Activated CD8-positive, alpha-beta memory T cell treated with anti-CD3 and anti-CD28 coated beads for 48 hours (primary cell): ENCODE results near the gene OPN4.

ENCODE experiments used
- DNase-seq, 3 experiments: peaks; one replicate each; pipeline ENCODE4 v3.0.0-alpha.2; 2020; ENCODE audit warnings: low read depth in 2 of 3, low spot score in 2 of 3

OPN4 gene

GRCh38 chr10:86661161-86662025, 7.0 kb downstream of the OPN4 start:
- no peak for DNase-seq

GRCh38 chr10:86662186-86663045, 8.1 kb downstream of the OPN4 start:
- no peak for DNase-seq

- DNase-seq: no peak
These were observed 8.6 kb downstream of the OPN4 start for GRCh38 chr10:86663046-86663345.

- DNase-seq: no peak
These were observed 9.4 kb downstream of the OPN4 start for GRCh38 chr10:86663576-86664339.

- DNase-seq: no peak
These were observed 10.2 kb downstream of the OPN4 start for GRCh38 chr10:86664341-86665217.

GRCh38 chr10:86665218-86665607, 10.9 kb downstream of the OPN4 start:
- no peak for DNase-seq

GRCh38 chr10:86665868-86666267, 11.5 kb downstream of the OPN4 start:
- DNase-seq: no peak

- DNase-seq: no peak
These were observed 12.2 kb downstream of the OPN4 start for GRCh38 chr10:86666538-86666937.

- DNase-seq: no peak
These were observed 13.3 kb downstream of the OPN4 start for GRCh38 chr10:86667421-86668181.

- DNase-seq: no peak
These were observed 14.2 kb downstream of the OPN4 start, which contains the start of gene LDB3 for GRCh38 chr10:86668297-86669165. Gene LDB3, plus strand, starts transcription at chr10:86668511. Its CDS starts 181 bp downstream, at chr10:86668692.

GRCh38 chr10:86670290-86670811, 16.0 kb downstream of the OPN4 start:
- DNase-seq: no peak

- DNase-seq: no peak
These were observed 16.5 kb downstream of the OPN4 start for GRCh38 chr10:86670876-86671275.

- no peak for DNase-seq
These were observed 17.1 kb downstream of the OPN4 start for GRCh38 chr10:86671419-86671818.

- no peak for DNase-seq
These were observed 17.8 kb downstream of the OPN4 start for GRCh38 chr10:86671985-86672710.

GRCh38 chr10:86673216-86673826, 19.0 kb downstream of the OPN4 start:
- no peak for DNase-seq

GRCh38 chr10:86673827-86674581, 19.7 kb downstream of the OPN4 start:
- no peak for DNase-seq

GRCh38 chr10:86674912-86675311, 20.6 kb downstream of the OPN4 start:
- DNase-seq: no peak
